ENCODE results near the gene NCAM1.

Gene NCAM1

DNA sequence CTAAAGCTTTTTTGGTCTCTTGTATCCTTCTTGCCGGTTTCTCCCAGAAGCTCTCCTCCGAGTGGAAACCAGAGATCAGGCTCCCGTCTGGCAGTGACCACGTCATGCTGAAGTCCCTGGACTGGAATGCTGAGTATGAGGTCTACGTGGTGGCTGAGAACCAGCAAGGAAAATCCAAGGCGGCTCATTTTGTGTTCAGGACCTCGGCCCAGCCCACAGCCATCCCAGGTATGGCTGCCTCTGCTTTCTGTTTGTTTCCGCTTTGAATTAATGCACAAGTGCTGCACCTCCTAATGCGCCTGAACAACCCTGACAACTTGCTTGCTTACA lies 298.8 kb downstream of the NCAM1 start:
- TF ChIP-seq GATA1 (IDR thresholded peaks at IDR 0.05; ENCODE audit: low read depth, low read length) (no peak), POLR2A (IDR thresholded peaks at IDR 0.05; ENCODE audit: low read length) (no peak)
- no peak for DNase-seq

DNA sequence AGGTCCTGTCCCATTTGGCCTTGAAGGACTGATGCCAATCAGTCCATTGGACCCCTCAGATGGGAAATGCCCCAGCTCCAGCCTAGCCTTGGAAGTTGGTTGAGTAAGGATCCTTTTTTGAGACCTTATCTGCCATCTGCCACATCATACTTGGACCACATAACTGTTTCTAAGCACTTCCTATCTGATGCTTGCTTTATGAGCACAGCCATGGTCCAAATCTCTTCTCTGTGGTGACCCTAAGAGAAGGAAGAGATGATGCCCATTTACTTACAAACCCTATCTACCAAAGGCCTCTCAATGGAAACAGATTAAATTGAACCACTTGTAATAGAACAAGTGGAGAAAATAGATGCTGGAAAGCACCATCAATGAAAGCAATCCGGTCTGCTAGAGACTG lies 299.3 kb downstream of the NCAM1 start:
- DNase-seq: no peak
- TF ChIP-seq POLR2A (IDR thresholded peaks at IDR 0.05; ENCODE audit: low read length) (no peak), GATA1 (IDR thresholded peaks at IDR 0.05; ENCODE audit: low read depth, low read length) (no peak)

DNA sequence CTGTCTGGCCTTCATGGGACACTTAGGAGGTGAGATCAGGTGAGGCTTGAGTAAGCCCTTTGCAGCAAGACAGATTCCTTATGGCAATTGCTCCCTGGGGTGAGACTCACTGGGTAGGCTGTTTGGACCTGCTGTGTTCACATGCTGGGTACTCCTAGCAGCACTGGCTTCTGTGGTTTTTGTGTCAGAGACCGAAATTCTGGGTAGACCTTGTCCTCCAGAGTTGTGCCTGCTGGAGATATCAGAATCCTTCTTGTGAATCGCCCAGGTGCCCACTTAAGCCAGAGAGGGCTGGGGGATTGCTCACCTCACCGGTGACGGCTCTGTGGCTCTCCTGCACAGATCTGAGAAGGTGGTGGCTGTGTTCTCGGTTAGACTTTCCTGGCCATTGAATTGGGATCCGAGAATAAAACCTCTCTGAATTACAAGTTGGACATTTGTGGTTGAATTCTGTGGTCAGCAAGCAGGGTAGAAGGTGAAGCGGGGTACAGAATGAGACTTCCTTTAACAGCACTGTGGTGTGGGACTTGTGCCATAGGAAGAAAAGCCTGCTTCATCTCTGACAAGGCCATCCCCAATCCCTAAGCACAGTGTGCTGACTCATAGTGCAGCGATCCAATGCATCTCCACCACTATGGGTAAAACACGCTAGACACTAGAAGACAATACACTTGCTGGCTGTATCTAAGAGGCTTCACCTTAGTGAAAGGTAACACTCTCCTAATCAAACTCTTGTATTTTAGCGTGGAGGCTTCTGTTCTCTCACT lies 300.7 kb downstream of the NCAM1 start:
- no peak for DNase-seq
- TF ChIP-seq GATA1 (IDR thresholded peaks at IDR 0.05; ENCODE audit: low read depth, low read length): no peak
- no peak for TF ChIP-seq POLR2A (IDR thresholded peaks at IDR 0.05; ENCODE audit: low read length)

DNA sequence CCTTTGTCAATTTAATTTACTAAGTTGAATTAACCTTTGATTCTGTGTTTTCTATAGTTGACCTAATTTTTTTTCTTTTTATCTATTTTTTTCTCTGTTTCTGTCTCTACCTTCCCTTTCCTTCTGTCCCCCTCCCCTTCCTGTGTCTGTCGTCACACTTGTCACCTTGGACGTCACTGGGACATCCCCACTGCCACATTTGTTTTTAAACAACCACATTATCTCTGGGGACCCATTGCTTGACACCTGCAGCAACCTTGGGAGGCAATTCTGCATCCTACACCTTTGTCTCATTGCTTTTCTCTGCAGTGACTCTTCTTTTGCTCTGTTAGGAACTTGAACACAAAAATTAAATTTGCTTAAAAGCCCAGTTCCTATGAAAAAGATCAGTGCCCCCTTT lies 301.4 kb downstream of the NCAM1 start:
- no peak for TF ChIP-seq POLR2A (IDR thresholded peaks at IDR 0.05; ENCODE audit: low read length)
- TF ChIP-seq GATA1 (IDR thresholded peaks at IDR 0.05; ENCODE audit: low read depth, low read length): no peak
- DNase-seq: no peak

DNA sequence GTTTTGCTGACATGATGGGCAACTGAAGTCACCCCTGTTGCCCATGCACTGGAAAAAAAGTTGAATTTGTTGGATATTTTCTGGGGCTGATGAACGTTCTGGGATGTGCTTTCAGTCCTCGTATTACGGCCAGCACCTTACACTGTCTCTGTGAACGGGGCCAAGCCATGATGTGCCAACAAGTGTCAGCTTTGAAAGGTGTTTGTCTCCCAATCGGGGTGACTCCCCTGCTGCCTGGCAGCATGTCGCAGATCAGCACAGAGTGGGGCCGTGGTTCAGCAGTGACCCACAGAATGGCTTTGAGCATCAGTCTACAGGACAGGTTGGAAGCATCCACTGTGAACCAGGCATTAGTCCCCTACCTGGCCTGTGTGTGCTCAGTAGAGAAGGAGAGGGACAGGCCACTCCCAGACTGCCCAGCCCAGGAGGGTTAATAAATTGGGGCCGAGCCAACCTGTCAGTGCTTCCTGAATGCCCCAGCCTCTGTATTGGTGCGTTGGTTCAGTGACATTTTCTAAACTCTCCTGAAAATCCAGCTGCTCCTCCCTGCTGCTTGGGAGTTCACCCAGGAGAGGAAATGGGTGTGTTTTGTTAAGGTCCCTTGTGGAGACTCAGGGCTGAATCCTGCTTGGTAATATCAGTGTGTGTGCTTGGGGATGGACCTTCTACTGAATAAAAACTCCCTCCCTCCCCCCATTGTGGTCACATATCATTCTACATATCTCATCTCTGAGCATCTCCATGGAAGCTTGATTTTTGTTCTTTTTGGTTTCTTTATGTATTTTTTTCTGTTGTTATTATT lies 302.4 kb downstream of the NCAM1 start:
- TF ChIP-seq POLR2A (IDR thresholded peaks at IDR 0.05; ENCODE audit: low read length) (no peak), GATA1 (IDR thresholded peaks at IDR 0.05; ENCODE audit: low read depth, low read length) (no peak)

DNA sequence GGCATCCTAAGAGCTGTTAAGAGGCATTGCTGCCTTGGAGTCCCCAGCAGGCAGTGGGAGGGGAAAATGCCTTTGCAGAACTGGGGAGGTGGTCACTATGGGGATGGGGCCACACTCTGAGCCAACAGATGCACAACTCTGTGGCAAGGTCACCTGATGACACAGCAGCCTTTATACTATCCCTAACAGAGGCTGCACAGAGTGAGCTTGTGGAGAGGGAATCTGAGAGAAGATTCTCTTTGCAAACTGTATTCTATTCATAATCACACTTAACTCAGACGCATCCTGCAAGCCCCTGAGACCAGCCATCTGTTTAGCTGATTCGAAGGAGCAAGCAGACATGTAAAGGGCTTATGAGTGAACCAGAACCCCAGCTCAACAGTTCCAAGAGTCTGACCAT lies 304.1 kb downstream of the NCAM1 start:
- DNase-seq: no peak
- TF ChIP-seq GATA1 (IDR thresholded peaks at IDR 0.05; ENCODE audit: low read depth, low read length) (no peak), POLR2A (IDR thresholded peaks at IDR 0.05; ENCODE audit: low read length) (no peak)

More for the DNA sequence above, 302.4 kb downstream of the NCAM1 start:
- DNase-seq: no peak

DNA sequence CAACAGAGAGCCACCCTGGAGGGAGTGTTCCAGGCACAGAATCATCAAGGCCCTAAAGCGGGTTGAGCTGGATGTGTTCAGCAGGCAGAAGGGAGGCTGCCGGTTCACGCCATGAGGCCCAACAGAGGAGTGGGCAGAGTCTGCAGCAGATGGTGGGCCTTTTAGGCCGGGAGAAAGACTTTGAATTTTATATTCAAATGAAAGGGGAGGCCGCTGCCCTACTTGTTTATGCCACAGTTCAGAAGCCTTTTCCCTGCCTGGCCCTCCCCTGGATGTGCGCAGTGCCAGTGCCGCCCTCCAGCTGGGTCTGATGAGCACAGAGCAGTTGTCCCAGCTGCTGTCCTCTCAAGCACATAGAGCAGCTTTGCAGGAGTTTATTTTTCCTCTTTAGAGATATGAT lies 306.3 kb downstream of the NCAM1 start:
- DNase-seq: no peak
- TF ChIP-seq POLR2A (IDR thresholded peaks at IDR 0.05; ENCODE audit: low read length) (no peak), GATA1 (IDR thresholded peaks at IDR 0.05; ENCODE audit: low read depth, low read length) (no peak)

DNA sequence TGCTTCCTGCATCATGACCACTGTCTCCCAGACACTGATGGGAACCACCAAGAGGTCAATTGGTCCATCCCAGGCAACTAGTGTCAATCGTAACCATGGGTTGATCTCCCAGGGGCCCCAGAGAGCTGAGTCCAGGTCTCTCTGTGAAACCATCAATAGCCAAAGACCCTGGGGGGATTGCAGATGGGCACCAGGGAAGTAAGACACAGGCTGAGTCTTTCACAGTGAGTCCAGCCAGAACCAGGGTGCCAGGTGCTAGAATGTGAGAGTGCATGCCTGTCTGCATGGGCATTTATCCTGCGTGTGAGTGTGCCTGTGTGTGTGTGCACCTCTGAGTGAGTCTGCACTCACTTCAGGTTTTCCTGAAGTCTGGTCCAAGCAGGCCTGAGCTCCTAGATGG lies 307.9 kb downstream of the NCAM1 start:
- no peak for DNase-seq
- TF ChIP-seq GATA1 (IDR thresholded peaks at IDR 0.05; ENCODE audit: low read depth, low read length) (no peak), POLR2A (IDR thresholded peaks at IDR 0.05; ENCODE audit: low read length) (no peak)

DNA sequence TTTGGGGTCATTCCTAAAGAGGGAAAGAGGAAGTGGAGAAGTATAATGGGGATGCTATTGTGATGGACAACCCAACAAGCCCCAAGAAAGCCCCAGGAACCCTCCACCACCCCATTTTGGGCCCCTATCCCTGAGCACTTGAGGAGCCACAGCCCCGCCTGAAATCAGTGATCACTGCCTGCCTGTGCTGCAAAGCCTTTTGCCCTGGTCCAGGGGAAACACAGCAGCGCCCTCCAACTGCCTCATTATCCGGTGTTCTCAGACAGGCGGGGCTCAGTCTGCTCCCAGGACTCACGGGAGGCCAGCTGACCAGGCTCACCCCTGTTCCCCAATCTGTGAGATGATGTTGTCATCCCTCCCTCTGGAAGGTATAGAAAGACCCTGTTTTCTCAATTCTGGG lies 308.4 kb downstream of the NCAM1 start:
- no peak for DNase-seq
- no peak for TF ChIP-seq GATA1 (IDR thresholded peaks at IDR 0.05; ENCODE audit: low read depth, low read length)
- TF ChIP-seq POLR2A (IDR thresholded peaks at IDR 0.05; ENCODE audit: low read length): no peak

DNA sequence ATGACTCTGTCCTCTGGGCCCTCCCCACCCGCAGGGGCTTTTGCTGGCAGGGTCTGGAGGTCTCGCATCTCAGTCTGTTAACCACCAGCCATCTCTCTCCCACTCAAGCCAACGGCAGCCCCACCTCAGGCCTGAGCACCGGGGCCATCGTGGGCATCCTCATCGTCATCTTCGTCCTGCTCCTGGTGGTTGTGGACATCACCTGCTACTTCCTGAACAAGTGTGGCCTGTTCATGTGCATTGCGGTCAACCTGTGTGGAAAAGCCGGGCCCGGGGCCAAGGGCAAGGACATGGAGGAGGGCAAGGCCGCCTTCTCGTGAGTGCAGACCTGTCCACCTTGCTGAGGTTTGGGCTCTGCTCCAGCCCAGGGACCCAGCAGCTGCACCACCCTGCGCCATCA lies 308.9 kb downstream of the NCAM1 start:
- DNase-seq: no peak
- no peak for TF ChIP-seq POLR2A (IDR thresholded peaks at IDR 0.05; ENCODE audit: low read length)
- no peak for TF ChIP-seq GATA1 (IDR thresholded peaks at IDR 0.05; ENCODE audit: low read depth, low read length)

DNA sequence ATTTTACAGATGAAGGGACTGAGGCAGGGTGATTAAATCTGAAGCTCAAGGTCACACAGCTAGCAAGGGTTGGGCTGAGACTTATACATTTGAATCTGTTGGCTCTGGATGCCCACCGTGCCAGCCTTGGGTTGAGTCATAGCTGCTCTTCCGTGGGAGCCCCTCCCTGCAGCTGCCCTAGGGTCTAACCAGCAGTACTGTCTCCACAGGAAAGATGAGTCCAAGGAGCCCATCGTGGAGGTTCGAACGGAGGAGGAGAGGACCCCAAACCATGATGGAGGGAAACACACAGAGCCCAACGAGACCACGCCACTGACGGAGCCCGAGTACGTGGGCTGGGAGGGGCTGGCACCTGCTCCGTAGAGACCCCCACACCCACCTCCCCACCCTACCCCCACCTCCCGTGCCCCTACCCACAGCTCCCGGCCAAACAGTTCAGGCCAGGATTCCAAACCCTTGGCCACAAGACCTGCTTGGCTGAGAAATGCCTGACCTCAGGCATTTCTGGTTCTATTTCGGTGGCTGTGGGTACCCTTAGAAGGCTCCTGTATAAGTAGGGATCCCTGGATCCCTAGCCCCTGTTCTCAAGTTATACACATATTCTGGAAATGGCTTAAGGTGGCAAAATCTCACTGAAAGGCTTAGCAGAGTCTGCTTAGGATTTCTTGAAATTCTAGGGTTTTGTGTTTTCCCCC lies 310.5 kb downstream of the NCAM1 start:
- DNase-seq: no peak
- TF ChIP-seq POLR2A (IDR thresholded peaks at IDR 0.05; ENCODE audit: low read length): no peak
- no peak for TF ChIP-seq GATA1 (IDR thresholded peaks at IDR 0.05; ENCODE audit: low read depth, low read length)

DNA sequence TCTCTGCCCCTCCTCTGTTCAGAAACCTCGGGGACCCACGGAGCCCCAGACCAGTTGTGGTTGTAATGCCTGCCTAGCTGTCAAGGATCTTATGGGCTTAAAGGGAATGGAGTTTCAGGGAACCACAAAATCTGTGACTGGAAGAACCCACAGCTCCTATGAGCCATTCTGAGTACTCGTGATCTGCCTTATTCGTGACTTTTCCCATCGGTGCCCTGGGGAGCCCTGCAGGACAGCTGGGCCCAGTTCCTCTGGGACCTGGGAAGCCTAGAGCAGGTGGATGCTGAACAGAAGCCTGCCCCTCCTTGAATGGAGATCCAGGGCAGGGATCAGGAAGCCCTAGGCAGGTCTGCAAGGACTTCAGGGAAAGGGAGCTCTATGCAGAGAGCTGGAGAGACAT lies 311.1 kb downstream of the NCAM1 start:
- no peak for DNase-seq
- TF ChIP-seq GATA1 (IDR thresholded peaks at IDR 0.05; ENCODE audit: low read depth, low read length): no peak
- no peak for TF ChIP-seq POLR2A (IDR thresholded peaks at IDR 0.05; ENCODE audit: low read length)

DNA sequence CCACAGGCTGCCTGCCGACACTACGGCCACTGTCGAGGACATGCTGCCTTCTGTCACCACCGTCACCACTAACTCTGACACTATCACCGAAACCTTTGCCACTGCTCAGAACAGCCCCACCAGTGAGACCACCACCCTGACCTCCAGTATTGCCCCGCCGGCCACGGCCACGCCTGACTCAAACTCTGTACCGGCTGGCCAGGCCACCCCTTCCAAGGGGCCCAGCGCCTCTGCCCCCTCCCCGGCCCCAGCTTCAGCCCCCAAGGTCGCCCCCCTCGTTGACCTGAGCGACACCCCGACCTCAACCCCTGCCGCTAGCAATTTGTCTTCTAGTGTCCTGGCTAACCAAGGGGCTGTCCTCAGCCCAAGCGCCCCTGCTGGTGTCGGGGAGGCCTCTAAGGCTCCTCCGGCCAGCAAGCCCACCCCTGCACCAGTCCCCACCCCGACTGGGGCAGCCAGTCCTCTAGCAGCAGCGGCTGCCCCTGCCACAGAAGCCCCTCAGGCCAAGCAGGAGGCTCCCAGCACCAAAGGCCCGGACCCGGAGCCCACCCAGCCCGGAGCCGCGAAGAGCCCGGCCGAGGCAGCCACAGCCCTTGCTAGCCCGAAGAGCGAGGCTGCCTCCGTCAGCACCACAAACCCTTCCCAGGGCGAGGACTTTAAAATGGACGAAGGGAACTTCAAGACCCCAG lies 311.9 kb downstream of the NCAM1 start:
- TF ChIP-seq GATA1 (IDR thresholded peaks at IDR 0.05; ENCODE audit: low read depth, low read length) (no peak), POLR2A (IDR thresholded peaks at IDR 0.05; ENCODE audit: low read length) (no peak)
- DNase-seq: no peak

DNA sequence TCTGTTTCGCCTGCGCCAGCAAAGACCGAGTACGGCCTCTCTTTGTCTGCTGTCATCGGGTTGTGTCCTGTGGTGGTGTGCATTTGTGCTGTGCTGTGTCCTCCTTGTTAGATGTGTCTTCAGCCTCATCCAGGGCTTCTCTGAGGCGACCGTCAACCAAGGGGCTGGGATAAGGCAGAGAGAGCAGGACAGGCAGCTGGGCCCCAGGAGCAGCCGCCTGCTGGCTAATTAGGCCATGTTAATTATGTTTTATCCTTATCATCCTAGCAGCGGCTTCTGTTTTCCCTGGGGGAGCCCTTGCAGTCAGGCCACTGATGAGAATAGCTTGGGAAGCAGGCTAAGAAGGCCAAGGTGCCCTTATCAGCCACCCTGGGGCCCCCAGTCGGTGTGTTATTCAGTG lies 312.5 kb downstream of the NCAM1 start:
- TF ChIP-seq GATA1 (IDR thresholded peaks at IDR 0.05; ENCODE audit: low read depth, low read length) (no peak), POLR2A (IDR thresholded peaks at IDR 0.05; ENCODE audit: low read length) (no peak)
- DNase-seq: no peak
